Neural cell (in vitro differentiated cells): ENCODE results near the gene PCMTD2. TPM values are rescaled to one million over a fixed set of nuclear protein-coding genes. Genes with fewer than 3 reads are reported as not detected.

Experiments
- H2AFZ ChIP-seq: fragments of 200-600, 300-800 bp; sonication (generic), shearing (Covaris generic); 2 replicates; pipeline ENCODE4 v1.6.0; 2014; ENCODE audit warnings: low read depth, mild to moderate bottlenecking, antibody characterized with exemption, low read length, moderate library complexity
- H3F3A ChIP-seq: fragments of 200-600 bp; shearing (Covaris generic); 2 replicates; pipeline ENCODE4 v1.6.1; 2016; ENCODE audit warnings: mild to moderate bottlenecking, moderate library complexity, mixed read lengths, antibody characterized with exemption, low read length; ENCODE audit not compliant: insufficient read depth, poor library complexity, severe bottlenecking
- H3K27ac ChIP-seq: fragments of 200-600, 300-800 bp; sonication (generic), shearing (Covaris generic); 2 replicates; pipeline ENCODE4 v1.5.1; 2014; ENCODE audit warnings: mild to moderate bottlenecking, low read length, moderate library complexity
- H3K27me3 ChIP-seq: fragments of 300-800, 200-600 bp; sonication (generic), shearing (Covaris generic); 2 replicates; pipeline ENCODE4 v1.6.0; 2014; ENCODE audit warnings: mild to moderate bottlenecking, low read depth, low read length, moderate library complexity; ENCODE audit not compliant: insufficient read depth
- H3K36me3 ChIP-seq: fragments of 300-800, 200-600 bp; sonication (generic), shearing (Covaris generic); 2 replicates; pipeline ENCODE4 v1.5.1; 2014; ENCODE audit warnings: mild to moderate bottlenecking, antibody characterized with exemption, low read length, moderate library complexity; ENCODE audit not compliant: insufficient read depth
- H3K4me2 ChIP-seq: fragments of 300-800, 200-600 bp; sonication (generic), shearing (Covaris generic); 2 replicates; pipeline ENCODE4 v1.6.0; 2014; ENCODE audit warnings: mild to moderate bottlenecking, low read length
- H3K4me3 ChIP-seq: fragments of 300-800, 200-600 bp; sonication (generic), shearing (Covaris generic); 2 replicates; pipeline ENCODE4 v1.5.1; 2014; ENCODE audit warnings: mild to moderate bottlenecking, low read length, moderate library complexity
- H3K79me2 ChIP-seq: fragments of 200-600 bp; shearing (Covaris generic); replicated peaks from 2 replicates; pipeline ENCODE4 v1.6.0; 2014; ENCODE audit warnings: mild to moderate bottlenecking, low read length, moderate library complexity; ENCODE audit not compliant: insufficient read depth
- H3K9ac ChIP-seq: fragments of 300-800, 200-600 bp; sonication (generic), shearing (Covaris generic); 2 replicates; pipeline ENCODE4 v1.6.1; 2016; ENCODE audit warnings: mild to moderate bottlenecking, low read length, mixed read lengths
- H3K9me2 ChIP-seq: fragments of 200-600 bp; shearing (Covaris generic); 2 replicates; pipeline ENCODE4 v1.6.1; 2016; ENCODE audit warnings: mild to moderate bottlenecking, low read length, mixed read lengths; ENCODE audit not compliant: insufficient read depth
- H3K9me3 ChIP-seq: fragments of 200-600, 300-800 bp; sonication (generic), shearing (Covaris generic); 2 replicates; pipeline ENCODE4 v1.6.1; 2016; ENCODE audit warnings: mild to moderate bottlenecking, mixed run types, low read length, moderate library complexity, mixed read lengths
- H4K20me1 ChIP-seq: fragments of 200-600 bp; shearing (Covaris generic); 2 replicates; pipeline ENCODE4 v1.6.1; 2016; ENCODE audit warnings: mild to moderate bottlenecking, mixed run types; ENCODE audit not compliant: insufficient read depth
- EP300 ChIP-seq: fragments of 450-650 bp; conservative IDR thresholded peaks from 2 replicates; pipeline ENCODE4 v1.6.1; 2014; ENCODE audit warnings: antibody characterized with exemption, mild to moderate bottlenecking, moderate library complexity; ENCODE audit not compliant: poor library complexity, severe bottlenecking
- EZH2 ChIP-seq: fragments of 200-600, 300-800 bp; shearing (Covaris generic), sonication (generic); IDR thresholded peaks from 2 replicates; pipeline ENCODE4 v1.6.1; 2014; ENCODE audit warnings: antibody characterized with exemption, low read length, borderline replicate concordance, mild to moderate bottlenecking; ENCODE audit not compliant: insufficient read depth, poor library complexity, severe bottlenecking
- MXI1 ChIP-seq: fragments of 450-650 bp; conservative IDR thresholded peaks from 2 replicates; pipeline ENCODE4 v1.6.1; 2014; ENCODE audit warnings: antibody characterized with exemption, mild to moderate bottlenecking; ENCODE audit not compliant: poor library complexity, severe bottlenecking
- POLR2AphosphoS5 ChIP-seq: IDR thresholded peaks from 2 replicates; pipeline ENCODE4 v1.6.1; 2012
- RAD21 ChIP-seq: fragments of 450-650 bp; conservative IDR thresholded peaks from 2 replicates; pipeline ENCODE4 v1.6.1; 2014; ENCODE audit warnings: antibody characterized with exemption, mild to moderate bottlenecking, moderate library complexity
- SMC3 ChIP-seq: fragments of 450-650 bp; conservative IDR thresholded peaks from 2 replicates; pipeline ENCODE4 v1.6.1; 2014; ENCODE audit warnings: antibody characterized with exemption, mild to moderate bottlenecking, moderate library complexity; ENCODE audit not compliant: poor library complexity
- TAF1 ChIP-seq: IDR thresholded peaks from 2 replicates; pipeline ENCODE4 v1.6.1; 2012; ENCODE audit warnings: low read depth
- polyA minus RNA-seq: library from RNA; depleted of rRNA, polyadenylated mRNA; stranded (reverse); fragments of >200 nt; gene quantifications from 2 replicates; pipeline ENCODE4 v1.2.3, GENCODE V29; 2014
- polyA plus RNA-seq: library from polyadenylated mRNA; depleted of rRNA; stranded (reverse); fragments of >200 nt; gene quantifications from 2 replicates; pipeline ENCODE4 v1.2.3, GENCODE V29; 2014
- TF ChIP-seq, protein P1 (sequence below): IDR thresholded peaks from 2 replicates; pipeline ENCODE4 v1.6.1; 2012; ENCODE audit warnings: borderline replicate concordance
- TF ChIP-seq, protein P2 (sequence below): fragments of 450-650 bp; IDR thresholded peaks from 2 replicates; pipeline ENCODE4 v1.5.1; 2014; ENCODE audit warnings: antibody characterized with exemption, mild to moderate bottlenecking, moderate library complexity; ENCODE audit not compliant: poor library complexity, severe bottlenecking

The PCMTD2 gene
- polyA plus RNA-seq (267 and 270 TPM in 2 replicates), polyA minus RNA-seq (208 and 238 TPM in 2 replicates)

DNA sequence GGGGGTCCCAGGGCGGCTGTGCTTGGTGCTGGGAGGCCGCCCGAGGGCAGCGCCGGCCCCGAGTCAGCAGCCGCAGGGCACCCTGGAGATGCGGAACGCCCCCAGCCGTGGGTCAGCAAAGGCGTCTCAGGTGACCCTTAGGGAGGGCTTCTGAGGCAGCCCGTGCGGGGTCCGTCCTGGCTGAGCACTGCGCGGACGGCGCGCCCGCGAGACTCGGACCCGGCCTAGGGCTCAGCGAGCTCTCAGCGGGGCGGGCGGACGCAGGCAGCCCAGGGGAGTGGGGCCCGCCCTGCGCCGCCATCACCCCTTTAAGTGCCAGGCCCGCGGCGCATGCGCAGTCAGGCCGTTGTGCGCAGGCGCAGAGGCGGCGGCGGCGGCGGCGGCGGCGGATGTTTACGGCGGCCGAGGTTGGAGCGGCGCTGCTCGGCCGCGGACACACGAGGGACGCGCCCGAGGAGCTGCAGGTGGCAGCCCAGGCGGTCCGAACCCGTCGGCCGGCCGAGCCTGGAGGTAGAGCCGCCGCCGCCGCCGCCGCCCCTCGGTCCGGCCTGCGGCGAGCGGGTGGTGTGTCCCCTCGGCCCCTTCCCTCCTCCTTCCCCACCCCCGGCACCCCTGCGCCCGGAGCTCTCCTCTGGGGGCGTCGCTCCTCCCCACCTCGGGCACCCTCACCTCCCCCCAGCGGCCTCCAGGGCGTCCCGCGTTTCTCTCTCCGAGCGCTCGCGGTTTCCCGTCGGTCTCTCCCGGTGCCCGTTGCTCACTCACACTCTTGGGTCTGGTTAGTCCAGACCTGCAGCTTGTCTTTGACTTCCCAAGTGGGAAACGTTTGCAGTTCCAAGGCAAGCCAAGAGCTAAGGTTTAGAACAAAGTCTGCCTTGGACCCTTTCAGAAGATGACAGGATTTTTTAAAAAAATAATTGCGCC is at the start of gene PCMTD2:
TSS of gene PCMTD2 (plus strand) at position 388 of the 921 bp plus-strand sequence. CDS start 4,218 bp downstream, outside the sequence.
- Histone ChIP-seq H3K36me3 (peaks cover 4% of the 10 kb centered on the region), H3K9me2 (no peaks in the 10 kb centered on the region), H3K79me2 (peaks cover 45% of the 10 kb centered on the region), H3K4me3 (peak within 1 kb of the TSS; percentile 76), H3K9me3 (no peaks in the 10 kb centered on the region), H2AFZ (peak within 1 kb of the TSS; percentile 56), H3F3A (no peaks in the 10 kb centered on the region), H3K27me3 (no peaks in the 10 kb centered on the region), H4K20me1 (no peaks in the 10 kb centered on the region), H3K27ac (peak within 1 kb of the TSS; percentile 75), H3K9ac (peak within 1 kb of the TSS; percentile 84), H3K4me2 (peak within 1 kb of the TSS; percentile 93)
- TF ChIP-seq POLR2AphosphoS5 (no peak), RAD21 (no peak), EP300 (peak; percentile 49), MXI1 (peak; percentile 74), TAF1 (peak; percentile 46), SMC3 (peak; percentile 33), EZH2 (no peak)
- TF ChIP-seq, protein P1, sequence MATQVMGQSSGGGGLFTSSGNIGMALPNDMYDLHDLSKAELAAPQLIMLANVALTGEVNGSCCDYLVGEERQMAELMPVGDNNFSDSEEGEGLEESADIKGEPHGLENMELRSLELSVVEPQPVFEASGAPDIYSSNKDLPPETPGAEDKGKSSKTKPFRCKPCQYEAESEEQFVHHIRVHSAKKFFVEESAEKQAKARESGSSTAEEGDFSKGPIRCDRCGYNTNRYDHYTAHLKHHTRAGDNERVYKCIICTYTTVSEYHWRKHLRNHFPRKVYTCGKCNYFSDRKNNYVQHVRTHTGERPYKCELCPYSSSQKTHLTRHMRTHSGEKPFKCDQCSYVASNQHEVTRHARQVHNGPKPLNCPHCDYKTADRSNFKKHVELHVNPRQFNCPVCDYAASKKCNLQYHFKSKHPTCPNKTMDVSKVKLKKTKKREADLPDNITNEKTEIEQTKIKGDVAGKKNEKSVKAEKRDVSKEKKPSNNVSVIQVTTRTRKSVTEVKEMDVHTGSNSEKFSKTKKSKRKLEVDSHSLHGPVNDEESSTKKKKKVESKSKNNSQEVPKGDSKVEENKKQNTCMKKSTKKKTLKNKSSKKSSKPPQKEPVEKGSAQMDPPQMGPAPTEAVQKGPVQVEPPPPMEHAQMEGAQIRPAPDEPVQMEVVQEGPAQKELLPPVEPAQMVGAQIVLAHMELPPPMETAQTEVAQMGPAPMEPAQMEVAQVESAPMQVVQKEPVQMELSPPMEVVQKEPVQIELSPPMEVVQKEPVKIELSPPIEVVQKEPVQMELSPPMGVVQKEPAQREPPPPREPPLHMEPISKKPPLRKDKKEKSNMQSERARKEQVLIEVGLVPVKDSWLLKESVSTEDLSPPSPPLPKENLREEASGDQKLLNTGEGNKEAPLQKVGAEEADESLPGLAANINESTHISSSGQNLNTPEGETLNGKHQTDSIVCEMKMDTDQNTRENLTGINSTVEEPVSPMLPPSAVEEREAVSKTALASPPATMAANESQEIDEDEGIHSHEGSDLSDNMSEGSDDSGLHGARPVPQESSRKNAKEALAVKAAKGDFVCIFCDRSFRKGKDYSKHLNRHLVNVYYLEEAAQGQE: no peak
- TF ChIP-seq, protein P2, sequence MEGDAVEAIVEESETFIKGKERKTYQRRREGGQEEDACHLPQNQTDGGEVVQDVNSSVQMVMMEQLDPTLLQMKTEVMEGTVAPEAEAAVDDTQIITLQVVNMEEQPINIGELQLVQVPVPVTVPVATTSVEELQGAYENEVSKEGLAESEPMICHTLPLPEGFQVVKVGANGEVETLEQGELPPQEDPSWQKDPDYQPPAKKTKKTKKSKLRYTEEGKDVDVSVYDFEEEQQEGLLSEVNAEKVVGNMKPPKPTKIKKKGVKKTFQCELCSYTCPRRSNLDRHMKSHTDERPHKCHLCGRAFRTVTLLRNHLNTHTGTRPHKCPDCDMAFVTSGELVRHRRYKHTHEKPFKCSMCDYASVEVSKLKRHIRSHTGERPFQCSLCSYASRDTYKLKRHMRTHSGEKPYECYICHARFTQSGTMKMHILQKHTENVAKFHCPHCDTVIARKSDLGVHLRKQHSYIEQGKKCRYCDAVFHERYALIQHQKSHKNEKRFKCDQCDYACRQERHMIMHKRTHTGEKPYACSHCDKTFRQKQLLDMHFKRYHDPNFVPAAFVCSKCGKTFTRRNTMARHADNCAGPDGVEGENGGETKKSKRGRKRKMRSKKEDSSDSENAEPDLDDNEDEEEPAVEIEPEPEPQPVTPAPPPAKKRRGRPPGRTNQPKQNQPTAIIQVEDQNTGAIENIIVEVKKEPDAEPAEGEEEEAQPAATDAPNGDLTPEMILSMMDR: no peak

DNA sequence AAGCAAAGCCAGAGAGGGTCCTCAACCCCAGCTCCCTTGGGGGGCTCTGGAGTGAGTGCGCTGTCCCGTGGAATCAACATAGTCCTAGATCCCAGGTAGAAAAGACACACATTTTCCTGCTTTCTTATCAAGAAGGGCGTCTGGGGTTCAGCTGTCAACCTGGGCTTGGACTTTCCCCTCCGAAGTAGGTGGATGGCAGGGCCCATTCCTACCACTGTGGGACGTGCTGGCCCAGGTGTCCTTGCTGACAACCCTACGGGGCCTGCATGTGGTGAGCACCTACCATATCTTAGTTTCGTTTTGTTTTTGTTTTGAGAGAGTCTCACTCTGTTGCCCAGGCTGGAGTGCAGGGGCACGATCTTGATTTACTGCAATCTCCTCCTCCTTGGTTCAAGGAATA is 48.9 kb upstream of the PCMTD2 start:
- no peaks in the 10 kb centered on the region for H3K79me2 ChIP-seq
- no peaks in the 10 kb centered on the region for H4K20me1 ChIP-seq
- TF ChIP-seq, protein P2: no peak
- TF ChIP-seq SMC3 (no peak), MXI1 (no peak), POLR2AphosphoS5 (no peak)
- no peak overlapping the region for H3K27ac ChIP-seq
- no peak overlapping the region for H3K4me2 ChIP-seq
- no peaks in the 10 kb centered on the region for H3K27me3 ChIP-seq
- no peaks in the 10 kb centered on the region for H3K9me3 ChIP-seq
- no peaks in the 10 kb centered on the region for H3K9me2 ChIP-seq
- no peak overlapping the region for H3K4me3 ChIP-seq
- no peaks in the 10 kb centered on the region for H3K36me3 ChIP-seq
- no peak overlapping the region for H3K9ac ChIP-seq
- H2AFZ ChIP-seq: no peak overlapping the region
- no peaks in the 10 kb centered on the region for H3F3A ChIP-seq
